C4-2B (cell line): Measurements from ENCODE around the gene PCDHB7.

Experiments used
- CTCF ChIP-seq: fragments of 450-650 bp; conservative IDR thresholded peaks from 2 replicates; pipeline ENCODE4 v1.5.1; 2017; ENCODE audit warnings: mild to moderate bottlenecking
- ZFX ChIP-seq: fragments of 450-650 bp; IDR thresholded peaks from 2 replicates; pipeline ENCODE4 v1.6.1; 2017

GRCh38 chr5:141150993-141151325 lies 21.5 kb upstream of the PCDHB7 start:
- TF ChIP-seq CTCF (no peak), ZFX (no peak)
